Panc1 (cell line): ENCODE data around the gene SERPINB1. TPM values are rescaled to one million over a fixed set of nuclear protein-coding genes. Genes with fewer than 3 reads are reported as not detected.
A peak's percentile ranks its signal among the peaks of the same experiment; 100 is the strongest.

ENCODE experiments used
- ATAC-seq: fragments of 200-7000 bp; cut with Tn5 transposase; 2 replicates; pipeline ENCODE4 v1.9.1; 2020; ENCODE audit warnings: mild to moderate bottlenecking, moderate library complexity
- BruUV-seq: library from RNA; stranded (reverse); fragments of 400-500 nt; replicated peaks from 2 replicates; lab custom pipeline; 2021; lab: Mats Ljungman, UMichigan
- CTCF ChIA-PET: fragments of 300-600 bp; sonication (Branson Sonifier 250); formaldehyde crosslinking; loops from one replicate; lab custom pipeline; 2022; ENCODE audit warnings: antibody characterized with exemption; lab: Charles Lee
- POLR2A ChIA-PET: fragments of 300-600 bp; sonication (Branson Sonifier 250); formaldehyde crosslinking; loops from one replicate; lab custom pipeline; 2022; ENCODE audit warnings: antibody characterized with exemption; lab: Charles Lee
- DNase-seq: peaks from one replicate; pipeline ENCODE4 v3.0.0-alpha.2; 2010; ENCODE audit warnings: low read depth, low spot score
- H3K27ac ChIP-seq: 2 replicates; pipeline ENCODE4 v1.5.1; 2011; ENCODE audit warnings: mild to moderate bottlenecking, low read length, inconsistent platforms
- H3K27me3 ChIP-seq: fragments of 200-500 bp; sonication (Bioruptor generic); 2 replicates; pipeline ENCODE4 v1.6.0; 2014; ENCODE audit warnings: low read length, inconsistent platforms; ENCODE audit not compliant: control insufficient read depth, insufficient read depth
- H3K36me3 ChIP-seq: fragments of 200-500 bp; sonication (Bioruptor generic); 2 replicates; pipeline ENCODE4 v1.5.1; 2014; ENCODE audit warnings: inconsistent platforms, mild to moderate bottlenecking, low read length, moderate library complexity; ENCODE audit not compliant: control insufficient read depth, insufficient read depth
- H3K4me1 ChIP-seq: 2 replicates; pipeline ENCODE4 v1.5.1; 2011; ENCODE audit warnings: inconsistent platforms, mild to moderate bottlenecking, low read length, moderate library complexity; ENCODE audit not compliant: control insufficient read depth, insufficient read depth
- H3K4me3 ChIP-seq, 2 experiments: 2 replicates each; pipeline ENCODE4 v1.5.1; 2011 to 2012; ENCODE audit warnings: low read depth in 2 of 2, low read length in 2 of 2, mild to moderate bottlenecking in 2 of 2, inconsistent platforms in 1 of 2, moderate library complexity in 1 of 2
- H3K9me3 ChIP-seq: fragments of 200-500 bp; sonication (Bioruptor generic); 2 replicates; pipeline ENCODE4 v1.5.1; 2014; ENCODE audit warnings: low read depth, mild to moderate bottlenecking, inconsistent platforms, low read length, moderate library complexity; ENCODE audit not compliant: control insufficient read depth, insufficient read depth
- POLR2AphosphoS5 ChIP-seq: IDR thresholded peaks from 2 replicates; pipeline ENCODE4 v1.6.1; 2012; ENCODE audit warnings: mild to moderate bottlenecking, low read depth, low read length, moderate library complexity
- SIN3A ChIP-seq: IDR thresholded peaks from 2 replicates; pipeline ENCODE4 v1.6.1; 2012; ENCODE audit warnings: low read depth, mild to moderate bottlenecking, low read length, moderate library complexity, borderline replicate concordance; ENCODE audit not compliant: insufficient read depth
- TCF7L2 ChIP-seq: IDR thresholded peaks from 2 replicates; pipeline ENCODE4 v1.6.1; 2011; ENCODE audit warnings: mild to moderate bottlenecking, low read depth, low read length, inconsistent platforms
- in situ Hi-C: cut with HindIII; loops from 2 replicates; pipeline ENCODE4 v1.10.0; 2016; ENCODE audit warnings: low sequenced_read_pairs, low pct_unique_long_range_greater_than_20kb
- intact Hi-C: fragments of 100-400 bp; cut with micrococcal nuclease; formaldehyde crosslinking; loops from one replicate; pipeline ENCODE4 v1.10.0; 2022; ENCODE audit not compliant: unreplicated experiment
- microRNA-seq: library from miRNA; unstranded; fragments of <30 nt; microRNA quantifications from one replicate; pipeline ENCODE4 v1.1.0, GENCODE V29; 2020; ENCODE audit not compliant: unreplicated experiment
- total RNA-seq: library from RNA; stranded (reverse); gene quantifications from one replicate; pipeline ENCODE4 v1.2.1, GENCODE V29; 2021; ENCODE audit not compliant: unreplicated experiment
- TF ChIP-seq, protein P1 (sequence below), 2 experiments: IDR thresholded peaks; 2 replicates each; pipeline ENCODE4 v1.6.1; 2011 to 2012; ENCODE audit warnings: low read depth in 2 of 2, control low read depth in 1 of 2, low read length in 1 of 2, mild to moderate bottlenecking in 1 of 2, moderate library complexity in 1 of 2; ENCODE audit not compliant: insufficient read depth in 1 of 2
- TF ChIP-seq, protein P2 (sequence below): fragments of 450-650 bp; IDR thresholded peaks from 2 replicates; pipeline ENCODE4 v1.5.1; 2017; ENCODE audit warnings: mild to moderate bottlenecking

SERPINB1 gene
- total RNA-seq, 1 experiment from 2014 or later: 40.8 TPM

DNA sequence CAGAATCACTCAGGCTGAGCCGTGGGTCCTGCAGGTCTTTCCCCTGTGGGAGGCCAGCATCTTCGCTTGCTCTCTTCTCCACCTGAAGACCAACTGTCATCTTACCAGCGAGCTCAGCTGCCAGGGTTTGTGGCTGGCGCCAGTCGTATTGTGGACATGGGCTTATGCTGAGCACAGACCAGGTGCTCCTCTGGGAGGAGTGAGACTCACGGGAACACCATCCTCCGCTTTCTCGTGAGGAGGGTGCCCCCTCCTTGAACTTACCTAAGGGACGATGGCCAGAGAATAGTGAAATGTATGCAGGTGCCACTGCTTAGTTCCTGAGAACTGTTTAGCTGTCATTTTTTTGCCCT lies 59.3 kb downstream of the SERPINB1 start:
- ATAC-seq: peak; percentile 24; the same call in 1 of the 2 replicates
- CTCF ChIA-PET: no interaction called here

More for the DNA sequence above, 59.3 kb downstream of the SERPINB1 start:
- BruUV-seq: no TSS peak
- H3K27me3 ChIP-seq: no peaks in the 10 kb centered on the region
- POLR2A ChIA-PET: interaction anchor here (0.5 kb wide), 1 partner anchor 43 kb away, joined by 6 read pairs; no protein-coding TSS in a partner anchor
- no peak for TF ChIP-seq TCF7L2
- TF ChIP-seq POLR2AphosphoS5: no peak
- TF ChIP-seq, protein P1, sequence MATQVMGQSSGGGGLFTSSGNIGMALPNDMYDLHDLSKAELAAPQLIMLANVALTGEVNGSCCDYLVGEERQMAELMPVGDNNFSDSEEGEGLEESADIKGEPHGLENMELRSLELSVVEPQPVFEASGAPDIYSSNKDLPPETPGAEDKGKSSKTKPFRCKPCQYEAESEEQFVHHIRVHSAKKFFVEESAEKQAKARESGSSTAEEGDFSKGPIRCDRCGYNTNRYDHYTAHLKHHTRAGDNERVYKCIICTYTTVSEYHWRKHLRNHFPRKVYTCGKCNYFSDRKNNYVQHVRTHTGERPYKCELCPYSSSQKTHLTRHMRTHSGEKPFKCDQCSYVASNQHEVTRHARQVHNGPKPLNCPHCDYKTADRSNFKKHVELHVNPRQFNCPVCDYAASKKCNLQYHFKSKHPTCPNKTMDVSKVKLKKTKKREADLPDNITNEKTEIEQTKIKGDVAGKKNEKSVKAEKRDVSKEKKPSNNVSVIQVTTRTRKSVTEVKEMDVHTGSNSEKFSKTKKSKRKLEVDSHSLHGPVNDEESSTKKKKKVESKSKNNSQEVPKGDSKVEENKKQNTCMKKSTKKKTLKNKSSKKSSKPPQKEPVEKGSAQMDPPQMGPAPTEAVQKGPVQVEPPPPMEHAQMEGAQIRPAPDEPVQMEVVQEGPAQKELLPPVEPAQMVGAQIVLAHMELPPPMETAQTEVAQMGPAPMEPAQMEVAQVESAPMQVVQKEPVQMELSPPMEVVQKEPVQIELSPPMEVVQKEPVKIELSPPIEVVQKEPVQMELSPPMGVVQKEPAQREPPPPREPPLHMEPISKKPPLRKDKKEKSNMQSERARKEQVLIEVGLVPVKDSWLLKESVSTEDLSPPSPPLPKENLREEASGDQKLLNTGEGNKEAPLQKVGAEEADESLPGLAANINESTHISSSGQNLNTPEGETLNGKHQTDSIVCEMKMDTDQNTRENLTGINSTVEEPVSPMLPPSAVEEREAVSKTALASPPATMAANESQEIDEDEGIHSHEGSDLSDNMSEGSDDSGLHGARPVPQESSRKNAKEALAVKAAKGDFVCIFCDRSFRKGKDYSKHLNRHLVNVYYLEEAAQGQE (IDR thresholded peaks at IDR 0.05; ENCODE audit: insufficient read depth in 1 of 2, low read depth in 2 of 2, low read length in 1 of 2): no peak
- no peak for TF ChIP-seq SIN3A
- TF ChIP-seq, protein P2, sequence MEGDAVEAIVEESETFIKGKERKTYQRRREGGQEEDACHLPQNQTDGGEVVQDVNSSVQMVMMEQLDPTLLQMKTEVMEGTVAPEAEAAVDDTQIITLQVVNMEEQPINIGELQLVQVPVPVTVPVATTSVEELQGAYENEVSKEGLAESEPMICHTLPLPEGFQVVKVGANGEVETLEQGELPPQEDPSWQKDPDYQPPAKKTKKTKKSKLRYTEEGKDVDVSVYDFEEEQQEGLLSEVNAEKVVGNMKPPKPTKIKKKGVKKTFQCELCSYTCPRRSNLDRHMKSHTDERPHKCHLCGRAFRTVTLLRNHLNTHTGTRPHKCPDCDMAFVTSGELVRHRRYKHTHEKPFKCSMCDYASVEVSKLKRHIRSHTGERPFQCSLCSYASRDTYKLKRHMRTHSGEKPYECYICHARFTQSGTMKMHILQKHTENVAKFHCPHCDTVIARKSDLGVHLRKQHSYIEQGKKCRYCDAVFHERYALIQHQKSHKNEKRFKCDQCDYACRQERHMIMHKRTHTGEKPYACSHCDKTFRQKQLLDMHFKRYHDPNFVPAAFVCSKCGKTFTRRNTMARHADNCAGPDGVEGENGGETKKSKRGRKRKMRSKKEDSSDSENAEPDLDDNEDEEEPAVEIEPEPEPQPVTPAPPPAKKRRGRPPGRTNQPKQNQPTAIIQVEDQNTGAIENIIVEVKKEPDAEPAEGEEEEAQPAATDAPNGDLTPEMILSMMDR: no peak
- no peak overlapping the region for H3K27ac ChIP-seq
- H3K9me3 ChIP-seq: no peaks in the 10 kb centered on the region
- H3K36me3 ChIP-seq: peaks cover 10% of the 10 kb centered on the region
- H3K4me3 ChIP-seq: no peak overlapping the region
- H3K4me1 ChIP-seq: no peaks in the 10 kb centered on the region
- intact Hi-C loops (no loop called here), in situ Hi-C loops (no loop called here)
- no peak for DNase-seq

Small RNAs within 50 kb of the gene (microRNA-seq; reads per million reads assigned to microRNA genes)
- gene MIR4645: not detected

Other genes starting within 250 kb of the SERPINB1 start
- 0.85 TPM for gene MYLK4, start 90.9 kb downstream of the SERPINB1 start, total RNA-seq
- gene WRNIP1, start 76.5 kb downstream of the SERPINB1 start, total RNA-seq: 69.1 TPM
- gene SERPINB9, start 61.4 kb upstream of the SERPINB1 start, total RNA-seq: 3.8 TPM
- 131 TPM for gene SERPINB6, start 129.7 kb upstream of the SERPINB1 start, total RNA-seq
- gene NQO2, start 158.0 kb upstream of the SERPINB1 start, total RNA-seq: 45.7 TPM
- 31.6 TPM for gene RIPK1, start 226.6 kb upstream of the SERPINB1 start, total RNA-seq